SIG-M5 treated with dmso at 0.1 percent for 504 hours (cell line): ENCODE data around the gene VPS39.

Experiments used
- DNase-seq: peaks from one replicate; lab custom pipeline; 2025; ENCODE audit not compliant: unreplicated experiment; lab: John Stamatoyannopoulos, UW

The VPS39 gene

DNA sequence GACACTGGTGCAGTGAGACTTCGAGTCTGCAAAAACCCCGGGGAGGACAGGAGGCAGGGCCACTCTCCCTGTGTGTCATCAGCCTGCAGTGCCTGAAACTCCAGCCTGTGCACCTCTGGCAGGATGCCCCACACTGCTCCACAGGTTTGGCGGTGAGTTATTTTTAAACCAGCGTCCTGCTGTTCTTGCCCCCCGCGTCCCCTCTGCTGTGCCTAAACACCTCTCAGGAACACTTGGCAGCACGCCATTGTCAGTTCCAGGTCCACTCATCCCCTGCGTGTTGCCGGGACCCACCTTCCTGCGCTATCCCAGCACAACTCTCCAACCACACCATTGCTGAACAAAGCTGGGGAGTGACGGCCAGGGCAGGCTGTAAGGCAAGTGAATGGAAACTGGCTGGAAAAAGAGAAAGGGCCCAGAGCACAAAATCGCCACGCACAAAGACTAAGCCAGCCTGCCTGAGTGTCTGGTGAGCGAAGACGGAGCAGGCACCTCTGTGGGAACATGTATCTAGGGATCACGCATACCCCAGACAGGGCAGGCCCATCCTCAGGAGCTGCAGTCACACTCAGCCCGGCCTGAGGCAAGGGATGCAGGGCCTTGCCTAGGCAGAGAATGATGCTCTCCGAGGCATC lies 48.6 kb downstream of the VPS39 start:
- DNase-seq = no peak

DNA sequence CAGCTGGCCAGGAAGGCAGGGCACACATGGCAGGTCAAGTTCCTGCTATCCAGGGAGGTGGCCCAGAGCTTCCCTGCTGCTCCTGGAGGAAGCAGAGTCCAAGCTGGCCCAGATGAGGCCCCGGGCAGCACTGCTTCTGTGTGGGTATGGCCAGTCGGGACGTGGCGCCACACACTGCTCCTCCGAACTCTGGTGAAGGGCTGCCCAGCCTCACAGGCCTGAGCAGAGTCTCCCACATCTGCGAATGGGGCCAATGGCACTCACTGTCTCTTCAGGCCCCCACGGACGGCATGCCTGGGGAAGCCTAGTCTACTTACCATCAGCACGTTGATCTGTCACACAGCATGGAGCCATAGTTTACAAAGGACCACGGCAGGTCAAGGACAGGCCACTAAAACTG lies 49.2 kb downstream of the VPS39 start:
- no peak for DNase-seq

DNA sequence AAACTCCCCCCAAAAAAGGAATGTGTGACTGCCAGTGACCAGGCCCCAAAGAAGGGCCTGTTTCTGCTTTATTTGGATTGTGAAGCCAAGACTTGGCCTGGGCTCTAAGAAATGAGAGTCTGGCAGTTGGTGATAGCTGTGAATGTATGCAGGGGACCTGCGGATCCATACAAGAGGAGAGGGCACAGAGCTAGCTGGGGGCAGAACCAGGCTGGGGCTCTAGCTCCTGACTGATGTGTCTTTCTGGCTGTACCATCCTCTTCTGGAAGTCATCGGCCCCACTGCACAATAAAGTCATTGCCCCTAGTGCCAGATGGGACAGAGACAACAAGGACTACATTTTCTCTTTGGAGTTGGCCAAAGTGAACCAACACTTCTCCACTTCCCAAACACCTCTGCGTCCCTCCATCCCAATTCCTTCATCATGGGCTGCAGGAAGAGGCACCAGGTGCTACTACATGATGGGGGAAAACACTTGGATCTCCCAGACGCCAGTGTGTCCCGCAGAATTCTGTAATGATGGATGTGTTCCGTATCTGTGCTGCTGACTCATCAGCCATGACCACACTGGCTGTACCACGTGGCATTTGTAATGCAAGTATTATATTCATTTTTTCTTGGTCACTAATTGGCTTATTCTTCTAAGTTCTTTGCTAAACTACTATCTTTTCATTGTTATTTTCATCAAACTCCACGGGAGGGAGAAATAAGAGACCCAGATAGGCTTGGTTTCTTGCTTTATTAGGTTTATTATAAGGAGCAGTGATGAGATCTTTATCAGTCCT lies 49.9 kb downstream of the VPS39 start:
- no peak for DNase-seq

DNA sequence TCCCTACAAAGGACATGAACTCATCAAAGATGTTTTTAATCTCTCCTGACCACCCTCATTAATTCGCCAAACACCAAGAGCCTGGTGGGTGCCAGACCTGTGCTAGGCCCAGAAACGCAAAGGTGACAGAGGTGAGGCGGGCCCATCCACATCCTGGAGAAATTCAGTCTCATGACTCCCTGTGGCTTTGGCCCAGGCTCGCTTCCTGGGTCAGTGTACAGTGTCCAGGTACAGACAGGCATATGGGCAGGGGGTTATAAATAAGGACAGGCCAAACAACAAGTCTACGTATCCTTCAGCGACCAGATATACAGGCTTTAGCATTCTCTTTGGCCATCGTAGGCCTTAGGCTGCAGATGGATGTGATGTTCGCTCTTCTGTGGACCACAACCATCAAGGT lies 50.7 kb downstream of the VPS39 start:
- DNase-seq = no peak

DNA sequence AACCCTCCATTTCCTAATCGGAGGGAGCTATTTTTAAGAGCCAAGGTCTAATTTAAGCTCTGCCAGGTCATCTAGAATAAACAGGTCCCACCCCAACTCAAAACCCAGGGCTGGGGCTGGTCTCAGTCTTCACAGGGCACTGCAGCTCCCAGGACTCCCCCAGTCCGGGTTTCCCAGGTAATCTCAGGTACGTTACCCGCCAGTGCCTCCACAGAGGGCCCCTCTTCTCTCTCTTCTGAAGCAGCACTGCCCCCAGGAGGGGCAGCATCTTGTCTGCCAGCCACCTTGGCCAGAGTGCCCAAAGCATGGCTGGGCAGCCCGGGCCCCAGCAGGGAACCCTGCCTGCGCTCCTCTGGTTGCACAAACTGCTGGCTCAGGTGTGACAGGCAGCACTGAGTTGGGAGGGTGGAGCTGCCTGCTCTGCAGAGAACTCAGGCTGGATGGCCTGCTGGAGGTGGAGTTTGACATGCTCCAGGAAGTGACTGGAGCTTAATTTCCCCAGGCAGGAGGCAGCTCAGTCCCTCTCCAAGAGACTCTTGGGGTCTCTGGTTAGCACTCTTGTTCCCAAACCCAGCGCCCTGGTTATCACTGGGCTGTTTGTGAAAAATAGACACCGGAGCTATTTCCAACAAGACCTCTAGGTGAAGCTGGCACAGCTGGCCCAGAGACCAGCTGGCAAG lies 51.7 kb downstream of the VPS39 start, which contains the start of gene PLA2G4F:
PLA2G4F (minus strand) TSS at position 394 of the 680 bp plus-strand sequence; CDS start at position 307, 87 bp downstream.
- DNase-seq = no peak

DNA sequence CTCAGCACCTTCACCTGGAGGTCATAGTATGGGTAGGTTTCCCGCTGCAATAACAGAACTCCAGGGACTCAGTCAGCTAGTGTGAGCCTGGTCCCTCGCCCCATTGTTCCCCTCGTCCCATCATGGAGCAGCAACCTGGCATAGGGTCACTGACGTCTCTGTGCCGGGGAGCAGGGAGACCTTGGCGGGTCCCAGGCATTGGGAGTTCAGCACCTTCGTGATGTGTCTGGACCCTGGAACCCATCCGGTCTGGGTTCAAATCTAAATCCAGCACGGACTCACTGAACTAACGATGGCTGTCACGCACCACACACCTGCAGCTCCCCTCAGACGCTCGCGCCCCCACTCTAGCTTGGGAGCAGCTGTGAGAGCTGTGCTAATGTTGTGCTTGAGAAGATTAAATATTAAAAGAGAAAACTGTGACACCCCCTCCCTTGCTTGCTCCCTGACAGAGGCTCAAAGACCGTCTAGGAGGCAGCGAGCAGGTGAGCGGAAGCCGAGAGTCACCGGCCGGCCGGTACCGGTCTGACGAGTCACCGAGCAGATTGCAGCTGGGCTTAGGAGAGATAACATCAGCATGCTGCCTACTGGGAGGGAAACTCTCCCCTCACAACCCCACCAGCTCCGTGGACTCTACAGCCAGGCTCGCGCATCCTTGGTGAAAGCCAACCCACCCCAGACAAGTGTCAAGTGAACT lies 52.4 kb downstream of the VPS39 start:
- DNase-seq = no peak

DNA sequence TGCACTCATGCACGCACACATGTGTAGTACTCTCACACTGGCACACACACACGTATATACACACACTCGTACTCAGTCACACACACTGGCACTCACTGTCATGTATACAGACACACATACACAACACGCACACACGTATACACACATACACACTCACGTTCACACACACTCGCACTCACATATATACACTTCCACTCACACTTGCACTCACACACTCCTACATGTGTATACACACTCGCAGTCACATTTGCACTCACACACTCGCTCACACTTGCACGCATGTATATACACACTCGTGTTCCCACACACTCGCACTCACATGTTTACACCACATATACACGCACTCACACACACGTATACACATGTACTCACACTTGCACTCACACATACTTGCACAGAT lies 53.1 kb downstream of the VPS39 start:
- DNase-seq = no peak

DNA sequence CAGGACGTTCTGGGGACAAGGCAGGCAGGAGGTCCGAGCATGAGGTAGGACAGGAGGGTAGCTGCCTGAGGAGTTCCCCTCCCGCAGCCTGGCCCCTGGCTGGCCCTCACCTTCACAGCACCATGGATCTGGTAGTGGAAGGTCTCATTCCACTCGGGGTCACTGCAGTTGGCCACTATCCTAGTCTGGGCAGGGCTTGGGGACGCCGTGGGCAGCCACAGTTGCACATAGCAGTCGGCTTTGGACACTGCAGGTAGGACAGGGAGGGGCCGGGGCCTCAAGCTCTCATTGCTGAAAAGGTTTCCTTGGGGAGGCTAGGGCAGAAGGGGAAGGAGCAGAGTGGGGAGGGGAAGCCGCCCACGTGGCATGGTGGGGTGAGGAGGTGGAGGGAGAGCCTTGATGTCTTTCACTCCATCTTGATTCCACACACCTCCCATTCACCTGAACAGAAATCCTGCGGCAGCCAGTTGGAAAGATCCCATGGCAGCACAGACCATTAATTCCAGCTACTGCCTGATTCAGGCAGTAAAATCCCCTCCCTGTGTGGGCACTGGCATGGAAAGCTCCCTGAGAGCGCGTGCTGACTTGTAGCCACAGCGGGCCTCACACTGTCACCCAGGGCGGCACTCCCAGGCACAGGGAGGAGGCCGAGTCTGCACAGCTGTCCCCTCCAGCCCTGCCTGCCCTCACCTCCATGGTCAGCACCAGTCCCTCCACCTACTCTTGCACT lies 53.7 kb downstream of the VPS39 start:
- DNase-seq = no peak

DNA sequence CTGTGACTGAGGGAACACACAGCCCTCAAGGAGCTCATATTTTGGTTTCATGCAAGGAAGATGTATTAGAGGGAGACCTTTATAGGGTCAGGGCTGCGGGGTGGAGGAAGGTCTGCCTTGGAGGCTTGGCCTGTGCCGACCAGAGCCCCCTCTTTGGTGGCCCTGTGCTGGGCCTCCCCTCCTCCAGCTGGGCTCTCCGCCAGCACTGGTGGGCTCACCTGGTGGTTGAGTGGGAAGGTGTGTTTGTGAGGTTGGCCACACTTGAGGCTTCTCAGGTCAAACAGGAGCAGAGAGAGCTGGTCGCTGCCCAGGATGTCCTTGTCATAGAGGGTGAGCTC lies 54.3 kb downstream of the VPS39 start:
- DNase-seq = no peak

DNA sequence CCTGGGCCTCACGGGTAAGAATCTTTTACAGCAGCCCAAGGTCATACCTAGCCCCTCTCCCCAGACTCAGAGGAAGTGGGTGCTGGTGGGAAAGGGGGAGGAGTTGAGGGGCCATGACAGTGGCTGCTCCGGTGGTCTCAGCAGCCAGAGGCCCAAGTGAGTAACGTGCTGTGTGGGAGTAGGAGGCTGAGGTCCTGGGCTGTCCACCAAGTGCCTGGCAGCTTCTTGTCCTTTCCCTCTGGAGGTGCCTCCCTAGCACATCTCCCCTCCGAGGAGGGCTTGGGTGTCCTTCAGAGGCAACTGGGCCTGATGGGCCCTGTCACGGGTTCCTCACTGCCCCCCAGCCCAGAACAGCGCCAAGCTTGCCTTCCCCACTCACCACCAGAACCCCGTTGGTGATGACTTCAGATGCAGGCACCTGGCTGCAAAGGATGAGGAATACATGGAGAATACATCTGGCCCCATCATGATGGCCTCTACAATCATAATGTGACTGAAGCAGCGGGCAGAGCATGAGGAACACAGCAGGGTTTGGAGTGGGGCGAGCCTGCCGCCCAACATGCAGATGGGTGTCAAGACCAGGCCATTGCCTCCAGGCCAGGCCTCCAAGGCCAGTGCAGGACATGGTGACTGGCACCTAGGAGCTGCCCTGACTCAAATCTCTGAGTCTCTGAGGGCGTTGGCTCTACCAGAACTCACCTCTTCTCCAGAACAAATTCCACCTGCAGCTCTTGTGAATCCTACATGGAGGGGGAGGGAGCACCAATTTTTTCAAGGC lies 55.0 kb downstream of the VPS39 start:
- no peak for DNase-seq

DNA sequence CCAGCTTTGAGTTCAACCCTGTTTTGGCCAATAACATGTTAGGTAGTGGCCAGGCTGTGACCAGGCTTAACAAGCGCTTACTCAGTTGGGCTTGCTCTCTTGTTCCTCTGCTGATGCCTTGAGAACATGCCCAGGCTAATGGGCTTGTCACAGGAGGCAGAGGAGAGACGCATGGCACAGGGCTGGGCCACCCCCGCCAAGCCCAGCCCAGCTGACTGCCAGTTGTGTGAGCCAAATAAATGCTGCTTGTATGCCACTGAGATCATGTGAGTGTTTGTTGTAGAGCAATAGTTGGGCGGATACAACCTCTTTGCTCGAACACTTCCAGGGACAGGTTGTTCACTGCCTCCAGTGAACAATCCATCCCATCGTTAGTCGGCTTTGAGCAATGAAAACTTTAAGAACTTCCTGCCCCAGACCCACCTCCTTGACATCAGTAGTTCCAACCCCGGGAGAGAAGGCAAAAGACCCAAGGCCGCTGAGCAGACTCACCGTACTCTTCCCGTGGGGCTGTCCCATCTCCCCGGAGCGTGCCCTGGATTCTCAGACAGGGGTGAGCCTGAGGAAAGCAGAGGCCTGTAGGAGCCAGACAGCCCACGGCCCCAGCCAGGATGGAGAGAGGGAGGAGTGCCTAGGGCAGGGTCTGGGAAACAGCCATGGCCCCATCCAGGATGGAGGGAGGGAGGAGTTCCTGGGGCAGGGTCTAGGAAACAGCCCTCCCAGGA lies 55.7 kb downstream of the VPS39 start:
- no peak for DNase-seq

DNA sequence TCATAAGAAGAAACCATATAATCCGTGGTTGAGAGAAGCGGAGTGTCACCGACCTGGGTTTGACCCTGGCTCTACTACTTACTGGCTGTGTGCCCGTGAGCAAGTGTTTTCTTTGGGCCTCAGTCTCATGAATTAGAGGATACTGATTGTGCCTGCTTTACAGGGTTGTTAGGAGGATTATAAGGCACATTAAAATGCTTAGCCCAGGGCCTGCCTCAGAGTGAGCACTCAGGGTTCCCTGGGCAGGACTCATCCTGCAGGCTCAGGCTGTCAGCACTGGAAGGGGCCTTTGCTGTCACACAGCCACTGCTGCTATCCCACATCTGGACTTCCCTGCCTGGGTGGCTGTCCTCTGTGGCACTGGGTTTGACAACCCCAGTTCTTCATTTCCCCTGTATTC lies 56.4 kb downstream of the VPS39 start:
- DNase-seq = no peak

DNA sequence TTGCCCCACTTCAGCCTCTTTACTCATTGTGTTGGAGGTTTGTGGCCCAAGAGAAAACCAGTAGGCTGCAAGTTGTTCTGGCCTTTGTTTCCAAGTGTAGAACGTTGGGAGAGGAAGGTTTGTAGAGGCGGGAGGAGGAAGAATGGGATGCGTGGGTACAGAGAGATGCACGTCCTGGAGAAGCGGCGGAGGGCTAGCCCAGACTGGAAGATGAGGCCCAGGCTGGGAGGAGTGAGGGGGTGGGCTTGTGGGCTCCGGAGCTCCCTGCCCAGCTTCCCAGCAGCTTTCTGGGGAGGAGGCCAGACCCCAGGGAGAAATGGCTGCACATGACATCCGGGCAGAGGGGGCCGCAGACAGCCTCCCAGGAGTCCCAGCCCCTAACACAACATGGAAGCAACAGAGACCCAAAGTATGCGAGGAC lies 57.0 kb downstream of the VPS39 start:
- no peak for DNase-seq

DNA sequence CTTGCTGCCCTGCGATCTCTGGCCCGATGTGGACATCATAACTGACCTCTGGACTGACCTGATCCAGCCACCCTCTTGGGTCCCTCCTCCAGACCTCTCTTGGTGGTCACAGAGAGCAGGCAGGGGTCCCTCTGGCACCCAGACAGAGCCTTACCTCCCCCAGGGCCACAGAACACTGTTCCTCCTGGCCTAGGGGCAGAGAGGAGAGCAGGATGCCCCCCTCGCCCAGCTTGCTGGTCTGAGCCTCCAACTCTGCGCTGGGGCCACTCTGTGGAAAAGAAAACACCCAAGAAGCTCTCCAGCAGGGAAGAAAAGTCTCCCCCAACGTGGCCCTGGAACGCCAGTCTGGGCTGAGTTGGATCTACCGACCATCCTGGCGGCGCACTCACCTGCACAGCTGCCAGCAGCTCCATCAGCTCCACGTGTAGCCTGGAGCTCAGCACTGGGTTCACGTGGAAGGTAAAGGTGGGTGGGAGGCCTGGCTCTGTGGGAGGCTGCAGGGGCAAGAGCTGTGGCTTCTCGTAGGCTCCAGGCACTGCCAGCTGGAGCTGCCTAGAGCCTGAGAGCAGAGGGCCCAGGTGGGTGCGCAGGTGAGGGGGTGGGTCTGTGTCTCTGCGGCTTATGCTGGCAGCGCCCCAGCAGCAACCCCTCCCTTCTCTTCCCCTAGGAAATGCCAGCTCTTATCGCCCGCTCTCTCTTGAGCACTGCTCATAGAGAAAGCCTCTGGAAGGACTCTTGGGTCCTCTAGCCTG lies 57.7 kb downstream of the VPS39 start:
- DNase-seq = no peak

DNA sequence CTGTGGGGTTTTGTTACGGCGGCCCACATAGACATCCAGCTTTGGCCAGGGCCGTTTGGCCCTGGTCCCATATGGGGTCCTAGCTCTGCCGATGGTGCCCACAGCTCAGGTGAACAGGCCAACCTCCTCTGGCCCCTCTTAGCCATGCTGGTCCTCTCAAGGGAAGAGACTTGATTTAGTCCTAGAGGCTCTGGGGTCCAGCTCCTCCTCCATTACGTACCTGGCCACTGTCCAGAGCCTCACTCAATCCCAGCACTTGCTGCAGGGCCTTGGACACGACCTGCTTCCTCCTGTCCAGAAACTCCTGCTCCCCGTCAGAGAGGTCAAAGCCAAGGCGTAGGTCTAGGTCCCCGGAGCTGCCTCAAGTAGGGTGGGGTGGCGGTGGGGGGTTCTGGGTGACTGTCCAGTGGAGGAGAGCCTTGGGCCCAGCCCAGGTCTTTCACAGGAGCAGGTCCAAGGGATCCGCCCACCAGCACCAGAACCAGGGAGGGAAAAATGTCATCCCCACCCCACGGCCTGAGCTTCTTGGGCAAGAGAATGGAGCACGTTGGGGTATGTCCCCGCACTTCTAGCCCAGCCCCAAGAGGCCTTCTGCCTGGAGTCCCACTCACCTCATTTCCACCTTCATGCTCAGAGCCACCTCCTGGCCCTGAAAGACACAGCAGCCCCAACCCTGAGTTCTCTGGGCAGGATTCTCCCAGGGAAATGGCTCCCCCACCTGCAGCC lies 58.4 kb downstream of the VPS39 start:
- no peak for DNase-seq

DNA sequence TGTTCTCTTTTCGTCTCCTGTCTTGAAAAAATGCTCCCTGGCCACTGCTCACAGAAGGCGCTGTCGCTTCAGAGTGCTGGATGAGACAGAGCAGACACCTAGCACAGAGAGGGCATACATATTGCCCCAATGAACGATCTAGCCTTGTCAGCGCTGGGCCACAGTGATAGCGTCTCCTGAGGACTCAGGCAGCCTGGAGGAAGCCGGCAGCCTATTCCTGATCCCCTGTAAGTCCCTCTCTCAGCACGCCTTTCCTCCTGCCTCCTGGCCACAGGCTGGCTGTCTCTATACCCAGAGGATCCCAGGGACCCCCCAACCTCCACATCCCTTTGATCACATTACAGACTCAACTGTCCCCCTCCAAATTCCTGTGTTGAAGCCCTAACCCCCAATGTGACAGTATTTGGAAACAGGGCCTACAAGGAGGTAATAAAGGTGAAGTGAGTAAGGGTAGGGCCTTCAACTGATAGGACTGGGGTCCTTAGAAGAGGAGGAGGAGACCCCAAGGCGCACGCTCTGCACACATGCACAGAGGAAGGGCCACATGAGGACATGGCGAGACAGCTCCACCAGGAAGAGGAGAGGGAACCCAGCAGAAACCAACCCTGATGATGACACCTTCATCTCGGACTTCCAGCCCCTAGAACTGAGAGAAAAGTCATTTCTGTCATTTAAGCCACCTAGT lies 59.2 kb downstream of the VPS39 start:
- no peak for DNase-seq

DNA sequence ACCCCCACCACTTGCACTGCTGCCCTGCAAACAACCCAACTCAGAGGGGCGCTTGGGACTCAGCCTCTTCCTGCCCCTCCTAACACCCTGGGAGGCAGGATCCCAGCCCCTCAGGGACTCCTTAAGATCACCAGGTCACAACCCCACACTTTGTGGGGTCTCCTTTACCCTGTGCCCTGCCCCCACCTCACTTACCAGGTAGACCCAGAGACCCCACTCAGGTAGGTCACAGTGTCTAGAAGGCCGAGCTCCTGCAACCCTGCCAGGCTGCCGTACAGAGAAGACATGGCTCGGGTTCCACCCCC lies 60.7 kb downstream of the VPS39 start:
- DNase-seq = no peak
